Stimulated activated CD8-positive, alpha-beta memory T cell treated with anti-CD3 and anti-CD28 coated beads, Interleukin-15, amount 100 ng/mL, for 48 hours (primary cell): ENCODE results near the gene DDIT3.
"Not testable (repeated sequence)": the region's sequence is repeated elsewhere in the genome, so short reads cannot be mapped to it uniquely, and the experiment has no call there.

ENCODE experiments used
- DNase-seq, 2 donors: peaks; one replicate each; pipeline ENCODE4 v3.0.0-alpha.2; 2020; ENCODE audit warnings: low read depth in 2 of 2

The DDIT3 gene

GRCh38 chr12:57513266-57513665, 7.0 kb downstream of the DDIT3 start:
- DNase-seq = no peak

- no peak for DNase-seq
Observed at GRCh38 chr12:57512665-57513064, 7.6 kb downstream of the DDIT3 start.

- DNase-seq = no peak
Observed at GRCh38 chr12:57511588-57512325, 8.6 kb downstream of the DDIT3 start.

GRCh38 chr12:57511161-57511560, 9.2 kb downstream of the DDIT3 start:
- DNase-seq = no peak

GRCh38 chr12:57507796-57508195, 12.5 kb downstream of the DDIT3 start:
- not testable (repeated sequence) for DNase-seq

- not testable (repeated sequence) for DNase-seq
Observed at GRCh38 chr12:57506541-57506940, 13.8 kb downstream of the DDIT3 start.

- not testable (repeated sequence) for DNase-seq
Observed at GRCh38 chr12:57502311-57502969, 17.9 kb downstream of the DDIT3 start.

GRCh38 chr12:57500213-57500612, 20.1 kb downstream of the DDIT3 start:
- no peak for DNase-seq

- DNase-seq = no peak
Observed at GRCh38 chr12:57498571-57498970, 21.7 kb downstream of the DDIT3 start.

- DNase-seq = no peak
Observed at GRCh38 chr12:57498132-57498502, 22.2 kb downstream of the DDIT3 start.

- no peak for DNase-seq
Observed at GRCh38 chr12:57497223-57498131, 22.8 kb downstream of the DDIT3 start.

- DNase-seq = no peak
Observed at GRCh38 chr12:57496822-57497221, 23.5 kb downstream of the DDIT3 start.

GRCh38 chr12:57495051-57495701, 25.1 kb downstream of the DDIT3 start:
- DNase-seq = not testable (repeated sequence)

- DNase-seq = no peak
Observed at GRCh38 chr12:57491393-57492280, 28.7 kb downstream of the DDIT3 start.

GRCh38 chr12:57490126-57490525, 30.2 kb downstream of the DDIT3 start:
- DNase-seq = no peak

GRCh38 chr12:57489157-57489641, 31.1 kb downstream of the DDIT3 start:
- no peak for DNase-seq

- no peak for DNase-seq
Observed at GRCh38 chr12:57488402-57489156, 31.7 kb downstream of the DDIT3 start.

- DNase-seq = peak; percentile 87 to 88
Observed at GRCh38 chr12:57487597-57488401, 32.5 kb downstream of the DDIT3 start, which contains the start of gene MARS1. MARS1 (plus strand) TSS chr12:57488068; CDS start chr12:57488091, 23 bp downstream.

- DNase-seq = no peak
Observed at GRCh38 chr12:57487055-57487596, 33.2 kb downstream of the DDIT3 start.
